Transverse colon (tissue), 4 donors: Measurements from ENCODE around the gene BAG5. TPM values are rescaled to one million over a fixed set of nuclear protein-coding genes. Genes with fewer than 3 reads are reported as not detected.
A peak's percentile ranks its signal among the peaks of the same experiment; 100 is the strongest.

ENCODE experiments used
- DNase-seq: peaks from one replicate; pipeline ENCODE4 v3.0.0-alpha.2; 2019
- H3K27ac ChIP-seq, 4 donors: fragments of 200-600 bp; sonication (generic); 2 replicates each; pipeline ENCODE4 v1.5.1; 2016 to 2018; ENCODE audit warnings: inconsistent platforms in 4 of 4
- H3K27me3 ChIP-seq: fragments of 200-600 bp; sonication (generic); 2 replicates; pipeline ENCODE4 v1.5.1; 2017; ENCODE audit warnings: inconsistent platforms
- H3K36me3 ChIP-seq, 4 donors: fragments of 200-600 bp; sonication (generic); 2 replicates each; pipeline ENCODE4 v1.5.1; 2017 to 2019; ENCODE audit warnings: inconsistent platforms in 4 of 4
- H3K4me1 ChIP-seq, 4 donors: fragments of 200-600 bp; sonication (generic); 2 replicates each; pipeline ENCODE4 v1.5.1; 2017 to 2020; ENCODE audit warnings: inconsistent platforms in 4 of 4
- H3K4me3 ChIP-seq, 4 donors: fragments of 200-600 bp; sonication (generic); 1 replicate in 1 of 4; 2 replicates in 3 of 4; pipeline versions ENCODE4 v1.5.1 to v1.6.1; 2017 to 2019; ENCODE audit warnings: inconsistent platforms in 4 of 4
- H3K9me3 ChIP-seq, 2 donors: fragments of 200-600 bp; sonication (generic); 2 replicates each; pipeline ENCODE4 v1.5.1; 2017 to 2019; ENCODE audit warnings: inconsistent platforms in 2 of 2
- EP300 ChIP-seq: sonication (generic); formaldehyde crosslinking; IDR thresholded peaks from one replicate; pipeline ENCODE4 v1.6.1; 2017; ENCODE audit warnings: antibody characterized with exemption, low read depth
- POLR2A ChIP-seq: fragments of 450-650 bp; IDR thresholded peaks from one replicate; pipeline ENCODE4 v1.6.1; 2016; ENCODE audit warnings: antibody characterized with exemption, mild to moderate bottlenecking, moderate library complexity
- POLR2AphosphoS5 ChIP-seq, 3 donors: sonication (generic); formaldehyde crosslinking; IDR thresholded peaks; one replicate each; pipeline ENCODE4 v1.6.1; 2016; ENCODE audit warnings: antibody characterized with exemption in 3 of 3
- WGBS, 2 donors: methylation state at CpG; one replicate each; pipeline ENCODE4 v1.1.5; 2018; ENCODE audit warnings: low coverage in 1 of 2; 5-methylcytosine and 5-hydroxymethylcytosine counted together
- in situ Hi-C, 4 donors: fragments of 200-750 bp; cut with MboI; loops; one replicate each; pipeline versions ENCODE4 v1.15.0 to v1.15.1; 2017; ENCODE audit warnings: low sequenced_read_pairs in 3 of 4, low pct_ligation_motif_present in 1 of 4, low pct_unique_long_range_greater_than_20kb in 1 of 4
- intact Hi-C: fragments of 100-400 bp; cut with DNase I; formaldehyde crosslinking; loops from one replicate; pipeline ENCODE4 v1.15.1; 2023; ENCODE audit warnings: low total_unique reads
- total RNA-seq, 4 donors: library from RNA; depleted of rRNA; stranded (reverse); fragments of >200 nt; gene quantifications; one replicate each; pipeline ENCODE4 v1.1.0, GENCODE V29; 2016
- TF ChIP-seq, protein P1 (sequence below), 5 experiments: fragments of 200-600 bp in 3 of 5; fragments of 450-650 bp in 2 of 5; sonication (generic) in 3 of 5; IDR thresholded peaks; 1 replicate in 2 of 5; 2 replicates in 3 of 5; pipeline ENCODE4 v1.5.1; 2016 to 2017; ENCODE audit warnings: antibody characterized with exemption in 5 of 5, inconsistent platforms in 3 of 5, mild to moderate bottlenecking in 2 of 5, moderate library complexity in 1 of 5

The BAG5 gene
- total RNA-seq, 4 donors from 2014 or later, result 10.8 to 26.3 (median 23.9) TPM

DNA sequence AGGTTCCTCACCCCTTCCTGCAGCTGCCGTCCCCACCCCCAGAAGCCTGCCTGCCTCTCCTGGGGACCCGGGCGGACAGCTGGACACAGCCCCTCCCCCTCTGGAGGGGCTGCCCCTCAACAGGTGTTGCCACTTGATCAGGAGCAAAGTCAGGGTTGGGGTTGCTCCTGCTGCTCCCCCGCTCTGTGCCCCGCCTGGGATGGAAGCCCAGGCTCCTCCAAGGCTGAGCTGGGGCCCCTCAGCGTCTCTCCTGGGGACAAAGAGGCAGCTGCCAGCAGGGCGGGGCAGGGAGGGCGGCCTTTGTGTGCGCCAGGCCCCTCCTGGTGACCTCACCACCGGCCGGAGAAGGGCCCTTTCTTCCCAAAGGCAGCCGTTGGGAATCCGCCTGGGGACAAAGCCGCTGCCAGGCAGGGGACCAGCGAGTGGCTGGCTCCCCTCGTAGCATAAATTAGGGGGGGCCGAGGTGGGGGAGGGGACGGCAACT lies 19.8 kb downstream of the BAG5 start:
- peaks cover 60 to 78% (median 69%) of the 10 kb centered on the region in 4 donors for H3K4me1 ChIP-seq
- DNase-seq, result peak; percentile 66
- H3K27ac ChIP-seq, result peak overlapping the region; percentile 74 to 94 (median 86)
- no peaks in the 10 kb centered on the region for H3K36me3 ChIP-seq
- no peaks in the 10 kb centered on the region for H3K27me3 ChIP-seq
- TF ChIP-seq POLR2A (no peak), EP300 (no peak), POLR2AphosphoS5 (IDR thresholded peaks at IDR 0.05) (no peak)
- TF ChIP-seq, protein P1, sequence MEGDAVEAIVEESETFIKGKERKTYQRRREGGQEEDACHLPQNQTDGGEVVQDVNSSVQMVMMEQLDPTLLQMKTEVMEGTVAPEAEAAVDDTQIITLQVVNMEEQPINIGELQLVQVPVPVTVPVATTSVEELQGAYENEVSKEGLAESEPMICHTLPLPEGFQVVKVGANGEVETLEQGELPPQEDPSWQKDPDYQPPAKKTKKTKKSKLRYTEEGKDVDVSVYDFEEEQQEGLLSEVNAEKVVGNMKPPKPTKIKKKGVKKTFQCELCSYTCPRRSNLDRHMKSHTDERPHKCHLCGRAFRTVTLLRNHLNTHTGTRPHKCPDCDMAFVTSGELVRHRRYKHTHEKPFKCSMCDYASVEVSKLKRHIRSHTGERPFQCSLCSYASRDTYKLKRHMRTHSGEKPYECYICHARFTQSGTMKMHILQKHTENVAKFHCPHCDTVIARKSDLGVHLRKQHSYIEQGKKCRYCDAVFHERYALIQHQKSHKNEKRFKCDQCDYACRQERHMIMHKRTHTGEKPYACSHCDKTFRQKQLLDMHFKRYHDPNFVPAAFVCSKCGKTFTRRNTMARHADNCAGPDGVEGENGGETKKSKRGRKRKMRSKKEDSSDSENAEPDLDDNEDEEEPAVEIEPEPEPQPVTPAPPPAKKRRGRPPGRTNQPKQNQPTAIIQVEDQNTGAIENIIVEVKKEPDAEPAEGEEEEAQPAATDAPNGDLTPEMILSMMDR (IDR thresholded peaks at IDR 0.05), result no peak
- 21% methylated on average over 18 of the region's 18 CpGs; no CpG with 5 or more reads in 1 of the 2 donors for WGBS, 2 donors
- in situ Hi-C loops, result no loop called here
- intact Hi-C loops, result no loop called here
- H3K9me3 ChIP-seq, result no peaks in the 10 kb centered on the region
- peak overlapping the region in 1 of 4 donors; percentile 2 for H3K4me3 ChIP-seq

DNA sequence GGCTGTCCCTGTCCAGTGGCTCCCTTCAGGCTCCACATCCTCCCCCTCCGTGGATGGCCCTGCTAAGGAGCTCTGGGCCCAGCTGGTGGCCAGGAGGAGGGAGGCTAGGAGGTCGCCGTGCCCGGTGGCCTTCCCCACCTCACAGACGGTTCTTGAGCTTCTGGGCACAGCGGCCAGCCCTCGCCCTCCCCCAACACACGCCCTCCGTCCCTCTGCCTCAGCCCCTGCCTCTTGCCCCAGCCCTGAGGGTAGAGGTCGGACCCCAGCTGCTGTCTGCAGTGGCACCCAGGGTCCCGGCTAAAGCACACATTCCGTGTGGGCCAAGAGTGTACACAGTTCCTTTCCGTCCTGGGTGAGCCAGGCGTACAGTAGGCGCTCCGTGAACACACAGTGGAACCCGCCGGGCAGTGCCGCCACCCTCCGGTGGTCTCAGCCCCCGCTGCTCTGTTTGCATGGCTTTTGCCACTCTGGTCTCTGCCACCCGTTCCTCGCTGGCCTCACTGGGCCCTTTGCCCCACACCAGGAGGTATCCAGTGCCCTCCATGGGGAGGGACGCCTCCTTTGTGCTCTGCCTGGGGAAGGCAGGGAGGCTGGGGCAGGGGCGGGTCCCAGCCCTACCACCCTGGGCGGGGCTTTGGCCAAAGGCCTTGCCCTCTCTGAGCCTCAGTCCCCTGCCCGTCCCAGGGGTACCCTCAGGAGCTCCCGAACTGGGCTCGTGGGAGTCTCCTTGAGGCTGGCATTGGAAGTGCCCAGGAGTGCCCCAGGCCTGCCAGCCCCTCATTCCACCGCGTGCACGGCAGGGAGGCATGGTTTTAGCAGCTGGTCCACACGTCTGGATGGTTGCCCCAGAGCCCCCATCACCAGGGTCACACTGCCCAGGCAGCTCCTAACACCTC lies 20.5 kb downstream of the BAG5 start:
- Histone ChIP-seq H3K4me3 (peak overlapping the region in 1 of 4 donors; percentile 2), H3K27ac (peak overlapping the region; percentile 74 to 94 (median 86)), H3K9me3 (no peaks in the 10 kb centered on the region), H3K27me3 (no peaks in the 10 kb centered on the region), H3K4me1 (peaks cover 60 to 81% (median 69%) of the 10 kb centered on the region in 4 donors), H3K36me3 (no peaks in the 10 kb centered on the region)
- WGBS, 2 donors, result 63% methylated on average over 31 of the region's 33 CpGs; no CpG with 5 or more reads in 1 of the 2 donors
- no peak for TF ChIP-seq POLR2AphosphoS5 (IDR thresholded peaks at IDR 0.05)
- TF ChIP-seq EP300, result no peak
- no peak for TF ChIP-seq POLR2A
- TF ChIP-seq, protein P1 (IDR thresholded peaks at IDR 0.05), result peak in 3 of 5 experiments; percentile 9 to 37 (median 36)
- in situ Hi-C loops, result no loop called here
- DNase-seq, result no peak
- intact Hi-C loops, result no loop called here

DNA sequence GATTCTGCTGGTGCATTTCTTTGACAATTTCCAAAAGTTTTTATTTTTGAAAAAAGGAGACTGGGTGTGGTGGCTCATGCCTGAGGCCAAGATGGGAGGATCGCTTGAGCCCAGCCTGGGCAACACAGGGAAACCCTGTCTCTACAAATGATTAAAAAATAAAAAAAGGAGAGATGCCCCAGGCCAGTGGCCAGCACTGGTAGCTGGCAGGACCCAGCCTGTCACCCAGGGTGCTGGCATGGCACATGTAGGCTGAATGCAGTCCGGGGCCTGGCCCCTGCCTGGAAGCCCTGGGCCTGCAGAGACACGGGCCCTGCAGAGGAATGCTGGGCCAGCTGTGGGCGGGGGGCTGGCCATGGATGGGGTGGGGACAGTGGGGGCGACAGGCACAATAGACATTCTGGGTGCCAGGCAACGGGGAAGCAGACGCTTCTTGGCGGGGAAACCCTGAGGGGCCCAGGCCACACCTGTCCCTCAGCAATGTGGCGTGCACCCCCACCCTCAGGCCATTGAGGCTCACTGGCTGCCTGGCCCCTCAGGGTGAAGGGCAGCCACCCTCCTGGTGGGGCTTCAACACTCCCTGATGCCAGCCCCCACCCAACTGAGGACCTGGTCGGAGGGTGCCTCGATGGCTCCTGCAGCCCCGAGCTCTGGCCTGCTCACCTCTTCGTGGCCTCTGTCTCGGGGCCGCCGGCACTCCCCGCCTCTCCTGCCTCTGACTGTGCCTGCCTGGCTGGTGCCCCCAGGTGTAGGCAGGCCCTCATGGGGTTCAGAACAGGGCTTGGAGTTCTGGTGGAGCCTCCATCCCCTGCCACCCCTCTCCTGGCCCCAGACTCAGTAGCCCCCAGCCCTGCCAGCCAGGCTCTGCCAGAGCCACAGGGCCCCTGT lies 21.4 kb downstream of the BAG5 start:
- Histone ChIP-seq H3K4me3 (no peak overlapping the region), H3K4me1 (peaks cover 60 to 77% (median 66%) of the 10 kb centered on the region in 4 donors), H3K27ac (peak overlapping the region; percentile 74 to 94 (median 86)), H3K9me3 (no peaks in the 10 kb centered on the region), H3K36me3 (no peaks in the 10 kb centered on the region), H3K27me3 (no peaks in the 10 kb centered on the region)
- DNase-seq, result no peak
- intact Hi-C loops, result no loop called here
- WGBS, 2 donors, result 17 to 56% methylated on average over 1 to 16 of the region's 17 CpGs
- in situ Hi-C loops, result no loop called here
- TF ChIP-seq POLR2A (no peak), POLR2AphosphoS5 (IDR thresholded peaks at IDR 0.05) (no peak), EP300 (no peak)
- TF ChIP-seq, protein P1 (IDR thresholded peaks at IDR 0.05), result no peak
